Effector memory CD8-positive, alpha-beta T cell (primary cell): ENCODE results near the gene SPRYD3.
"Not testable (repeated sequence)": the region's sequence is repeated elsewhere in the genome, so short reads cannot be mapped to it uniquely, and the experiment has no call there.

Experiments
- ATAC-seq: fragments of 150-1000 bp; cut with Tn5 transposase; replicated peaks from 2 replicates; pipeline ENCODE4 v1.10.0; 2021; ENCODE audit warnings: mild to moderate bottlenecking, moderate library complexity
- DNase-seq, 3 experiments: peaks; one replicate each; pipeline ENCODE4 v3.0.0; 2021
- H3K27ac Mint-ChIP-seq, 2 donors: one replicate each; pipeline ENCODE4 v1.8.0; 2022; ENCODE audit warnings: mild to moderate bottlenecking in 2 of 2, mixed read lengths in 2 of 2, moderate library complexity in 2 of 2
- H3K27me3 Mint-ChIP-seq, 2 donors: one replicate each; pipeline ENCODE4 v1.8.0; 2022; ENCODE audit warnings: mixed read lengths in 2 of 2
- H3K36me3 Mint-ChIP-seq: one replicate; pipeline ENCODE4 v1.8.0; 2022; ENCODE audit warnings: mild to moderate bottlenecking, moderate library complexity, mixed read lengths; ENCODE audit not compliant: insufficient read depth
- H3K4me1 Mint-ChIP-seq, 2 donors: one replicate each; pipeline ENCODE4 v1.8.0; 2022; ENCODE audit warnings: low read depth in 2 of 2, mixed read lengths in 2 of 2
- H3K4me3 Mint-ChIP-seq, 2 donors: one replicate each; pipeline ENCODE4 v1.8.0; 2022; ENCODE audit warnings: mild to moderate bottlenecking in 2 of 2, mixed read lengths in 2 of 2, moderate library complexity in 2 of 2
- H3K9me3 Mint-ChIP-seq, 2 donors: one replicate each; pipeline ENCODE4 v1.8.0; 2022; ENCODE audit warnings: mixed read lengths in 2 of 2

SPRYD3 gene

GRCh38 chr12:53042607-53043454 lies 36.4 kb downstream of the SPRYD3 start:
- H3K27me3 Mint-ChIP-seq, result no peaks in the 10 kb centered on the region
- H3K9me3 Mint-ChIP-seq, result no peaks in the 10 kb centered on the region
- H3K36me3 Mint-ChIP-seq, result peaks cover 49% of the 10 kb centered on the region
- H3K4me3 Mint-ChIP-seq, result no peak overlapping the region
- DNase-seq, result no peak
- H3K4me1 Mint-ChIP-seq, result peaks cover 14 to 22% of the 10 kb centered on the region in 2 donors
- ATAC-seq, result no peak
- peak overlapping the region in 1 of 2 donors; percentile 13 for H3K27ac Mint-ChIP-seq

GRCh38 chr12:53039851-53040250 lies 39.3 kb downstream of the SPRYD3 start:
- H3K36me3 Mint-ChIP-seq, result peaks cover 75% of the 10 kb centered on the region
- no peak for DNase-seq
- H3K9me3 Mint-ChIP-seq, result no peaks in the 10 kb centered on the region
- no peak for ATAC-seq
- peaks cover 7 to 11% of the 10 kb centered on the region in 2 donors for H3K4me1 Mint-ChIP-seq
- H3K4me3 Mint-ChIP-seq, result no peak overlapping the region
- no peak overlapping the region for H3K27ac Mint-ChIP-seq
- H3K27me3 Mint-ChIP-seq, result no peaks in the 10 kb centered on the region

GRCh38 chr12:53036802-53037201 lies 42.4 kb downstream of the SPRYD3 start:
- no peak for ATAC-seq
- Mint-ChIP-seq H3K4me1 (peaks cover 9 to 11% of the 10 kb centered on the region in 2 donors), H3K36me3 (peaks cover 94% of the 10 kb centered on the region), H3K27me3 (no peaks in the 10 kb centered on the region), H3K4me3 (no peak overlapping the region), H3K9me3 (no peaks in the 10 kb centered on the region), H3K27ac (no peak overlapping the region)
- no peak for DNase-seq

GRCh38 chr12:53034459-53034858 lies 44.7 kb downstream of the SPRYD3 start:
- no peaks in the 10 kb centered on the region for H3K27me3 Mint-ChIP-seq
- no peak for ATAC-seq

GRCh38 chr12:53033832-53034231 lies 45.4 kb downstream of the SPRYD3 start:
- not testable (repeated sequence) for ATAC-seq, DNase-seq, H3K27me3 Mint-ChIP-seq, H3K9me3 Mint-ChIP-seq, H3K4me3 Mint-ChIP-seq
- H3K4me1 Mint-ChIP-seq, result peaks cover 5 to 16% of the 10 kb centered on the region in 2 donors
- H3K36me3 Mint-ChIP-seq, result peaks cover 96% of the 10 kb centered on the region
- peak overlapping the region in 1 of 2 donors; percentile 68 for H3K27ac Mint-ChIP-seq

More at GRCh38 chr12:53034459-53034858, 44.7 kb downstream of the SPRYD3 start:
- H3K27ac Mint-ChIP-seq, result peak overlapping the region in 1 of 2 donors; percentile 68
- H3K36me3 Mint-ChIP-seq, result peaks cover 96% of the 10 kb centered on the region
- no peak for DNase-seq
- no peaks in the 10 kb centered on the region for H3K9me3 Mint-ChIP-seq
- H3K4me3 Mint-ChIP-seq, result no peak overlapping the region
- H3K4me1 Mint-ChIP-seq, result peaks cover 9 to 19% of the 10 kb centered on the region in 2 donors

- H3K9me3 Mint-ChIP-seq, result no peaks in the 10 kb centered on the region
- no peak overlapping the region for H3K27ac Mint-ChIP-seq
- ATAC-seq (no peak), DNase-seq (no peak)
- H3K4me3 Mint-ChIP-seq, result no peak overlapping the region
- peaks cover 2 to 8% of the 10 kb centered on the region in 2 donors for H3K4me1 Mint-ChIP-seq
- peaks cover 99% of the 10 kb centered on the region for H3K36me3 Mint-ChIP-seq
- H3K27me3 Mint-ChIP-seq, result no peaks in the 10 kb centered on the region
Measured at GRCh38 chr12:53031616-53032015, 47.6 kb downstream of the SPRYD3 start.

- Mint-ChIP-seq H3K36me3 (peaks cover 99% of the 10 kb centered on the region), H3K27ac (peak overlapping the region in 1 of 2 donors; percentile 38)
- not testable (repeated sequence) for H3K9me3 Mint-ChIP-seq, DNase-seq, ATAC-seq, H3K4me3 Mint-ChIP-seq, H3K4me1 Mint-ChIP-seq, H3K27me3 Mint-ChIP-seq
Measured at GRCh38 chr12:53027014-53027413, 52.2 kb downstream of the SPRYD3 start.

- H3K36me3 Mint-ChIP-seq, result peaks cover 98% of the 10 kb centered on the region
- H3K27ac Mint-ChIP-seq, result peak overlapping the region in 1 of 2 donors; percentile 23
- no peaks in the 10 kb centered on the region for H3K27me3 Mint-ChIP-seq
Measured at GRCh38 chr12:53025250-53025649, 53.9 kb downstream of the SPRYD3 start.

GRCh38 chr12:53014709-53015108 lies 64.5 kb downstream of the SPRYD3 start:
- Mint-ChIP-seq H3K27ac (peak overlapping the region; percentile 6 to 49), H3K4me1 (peaks cover 19 to 33% of the 10 kb centered on the region in 2 donors), H3K27me3 (no peaks in the 10 kb centered on the region), H3K36me3 (peaks cover 57% of the 10 kb centered on the region), H3K9me3 (no peaks in the 10 kb centered on the region), H3K4me3 (no peak overlapping the region)
- DNase-seq, result no peak
- no peak for ATAC-seq

More at GRCh38 chr12:53025250-53025649, 53.9 kb downstream of the SPRYD3 start:
- Mint-ChIP-seq H3K4me3 (no peak overlapping the region), H3K9me3 (no peaks in the 10 kb centered on the region), H3K4me1 (no peaks in the 10 kb centered on the region)
- DNase-seq, result no peak
- no peak for ATAC-seq
